Activated CD4-positive, alpha-beta T cell treated with anti-CD3 and anti-CD28 coated beads, Interleukin-2, amount 10 ng/mL, durations not matched to agents 7 days and 5 days (primary cell): ENCODE data around the gene SCD5. TPM values are rescaled to one million over a fixed set of nuclear protein-coding genes. Genes with fewer than 3 reads are reported as not detected.
"Not testable (repeated sequence)": the region's sequence is repeated elsewhere in the genome, so short reads cannot be mapped to it uniquely, and the experiment has no call there.

Experiments
- CTCF ChIA-PET: fragments of 350-600 bp; sonication (Branson Sonifier 250); formaldehyde crosslinking; loops from one replicate; lab custom pipeline; 2021; ENCODE audit warnings: antibody characterized with exemption; lab: Charles Lee
- POLR2A ChIA-PET: fragments of 350-600 bp; sonication (Branson Sonifier 250); formaldehyde crosslinking; loops from one replicate; lab custom pipeline; 2021; ENCODE audit warnings: antibody characterized with exemption; lab: Charles Lee
- DNase-seq: peaks from one replicate; pipeline ENCODE4 v3.0.0-alpha.2; 2020
- H3K27ac Mint-ChIP-seq: one replicate; pipeline ENCODE4 v1.8.0; 2021; ENCODE audit warnings: mild to moderate bottlenecking, moderate library complexity, mixed read lengths
- H3K27me3 Mint-ChIP-seq: one replicate; pipeline ENCODE4 v1.8.0; 2021; ENCODE audit warnings: mixed read lengths
- H3K36me3 Mint-ChIP-seq: one replicate; pipeline ENCODE4 v1.8.0; 2021; ENCODE audit warnings: low read depth, mixed read lengths
- H3K4me1 Mint-ChIP-seq: one replicate; pipeline ENCODE4 v1.8.0; 2021; ENCODE audit warnings: mixed read lengths
- H3K4me3 Mint-ChIP-seq: one replicate; pipeline ENCODE4 v1.8.0; 2021; ENCODE audit warnings: mild to moderate bottlenecking, moderate library complexity, mixed read lengths
- H3K9me3 Mint-ChIP-seq: one replicate; pipeline ENCODE4 v1.8.0; 2021; ENCODE audit warnings: mixed read lengths
- total RNA-seq, 2 experiments: library from RNA; stranded (reverse); gene quantifications; one replicate each; pipeline ENCODE4 v1.2.3, GENCODE V29; 2021

The SCD5 gene
- 1 to 10 TPM; 2.0 TPM for total RNA-seq

DNA sequence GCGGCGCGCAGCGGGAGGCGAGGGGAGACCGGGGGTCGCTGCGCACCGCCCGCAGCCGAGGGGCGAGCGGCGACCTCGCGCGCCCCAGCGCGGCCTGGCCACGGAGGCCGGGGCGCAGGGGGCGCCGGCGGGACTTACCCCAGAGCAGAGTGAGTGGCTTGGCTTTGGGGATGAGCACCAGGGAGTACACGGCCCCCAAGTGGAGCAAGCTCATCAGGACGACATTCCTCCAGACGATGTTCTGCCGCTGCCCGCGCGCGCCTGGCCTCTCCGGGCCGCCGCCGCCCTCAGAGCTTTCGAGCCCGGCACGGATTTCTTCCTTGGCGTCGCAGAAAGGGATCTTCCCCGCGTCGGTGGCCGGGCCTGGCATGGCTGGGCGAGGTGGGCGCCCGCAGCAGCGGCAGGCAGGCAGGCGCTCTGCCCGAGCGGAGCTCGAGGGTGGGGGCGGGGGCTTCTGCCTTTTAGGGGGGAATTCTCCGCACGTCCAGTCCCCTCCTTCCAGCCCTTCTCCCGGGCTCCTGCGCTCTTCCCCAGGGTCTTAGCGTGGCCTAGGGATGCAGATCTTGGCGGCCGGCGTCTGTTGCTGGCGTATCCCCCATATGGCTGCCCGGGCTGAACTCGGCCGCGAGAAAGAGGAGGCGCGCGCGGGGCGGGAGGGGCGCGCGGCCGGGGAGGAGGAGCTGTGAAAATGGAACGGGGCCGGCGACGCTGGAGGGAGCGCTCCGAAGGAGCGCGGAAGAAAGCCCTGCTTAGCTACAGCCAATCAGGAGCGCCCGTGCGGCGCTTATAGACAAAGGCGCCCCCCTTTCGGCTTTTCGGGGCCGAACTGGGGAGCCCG, at the start of gene SCD5:
SCD5 (minus strand) TSS at position 629 of the 838 bp plus-strand sequence; CDS start at position 370, 259 bp downstream.
- Mint-ChIP-seq H3K27me3 (peaks cover 64% of the 10 kb centered on the region), H3K4me3 (peak within 1 kb of the TSS; percentile 77), H3K9me3 (no peaks in the 10 kb centered on the region), H3K4me1 (peaks cover 16% of the 10 kb centered on the region), H3K27ac (peak within 1 kb of the TSS; percentile 22), H3K36me3 (no peaks in the 10 kb centered on the region)
- ChIA-PET CTCF (no interaction called here), POLR2A (no interaction called here)
- peak; percentile 57 for DNase-seq

DNA sequence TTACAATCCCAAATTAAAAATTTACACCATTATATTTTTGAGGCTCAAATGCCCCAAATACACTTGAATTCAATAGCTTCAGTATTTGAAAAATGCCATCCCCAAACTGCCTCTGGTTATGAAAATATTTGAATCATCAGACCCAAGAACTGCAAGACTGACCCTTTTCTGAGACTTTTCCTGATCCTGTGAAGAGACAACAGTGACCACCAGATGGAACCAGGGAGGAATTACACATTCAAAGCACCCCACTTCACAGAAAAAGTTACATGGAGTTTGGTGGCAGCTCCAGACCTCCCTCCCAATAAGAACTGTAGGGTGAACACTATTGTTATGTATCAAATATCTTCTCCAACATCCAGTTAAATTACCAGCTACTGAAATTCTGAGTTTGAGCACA, 44.0 kb upstream of the SCD5 start:
- H3K27ac Mint-ChIP-seq = no peak overlapping the region
- peaks cover 1% of the 10 kb centered on the region for H3K4me1 Mint-ChIP-seq
- H3K9me3 Mint-ChIP-seq = no peaks in the 10 kb centered on the region
- CTCF ChIA-PET = interaction anchor here (0.5 to 1.3 kb wide), 3 partner anchors 16 to 22 kb away, joined by 3 read pairs; no protein-coding TSS in a partner anchor
- H3K27me3 Mint-ChIP-seq = no peaks in the 10 kb centered on the region
- POLR2A ChIA-PET = no interaction called here
- DNase-seq = no peak
- H3K4me3 Mint-ChIP-seq = no peak overlapping the region
- peaks cover 49% of the 10 kb centered on the region for H3K36me3 Mint-ChIP-seq

DNA sequence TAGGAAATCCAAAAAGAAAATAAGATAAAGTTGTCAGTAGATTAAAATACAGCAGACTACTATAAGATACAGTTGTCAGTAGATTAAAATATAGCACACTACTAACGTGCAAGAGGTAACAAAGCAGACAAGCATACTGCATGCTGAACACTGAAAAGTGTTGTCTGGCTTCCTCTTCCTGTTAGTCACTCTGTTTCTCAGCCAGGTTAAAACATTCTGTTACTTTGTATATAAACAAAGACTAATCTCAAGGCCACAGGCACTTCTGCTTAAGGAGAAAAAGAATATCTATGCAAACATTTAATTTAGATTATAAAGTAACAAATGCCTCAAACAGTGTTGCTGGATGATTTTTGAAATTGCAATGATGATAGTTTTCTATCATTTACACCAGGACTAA, 41.0 kb upstream of the SCD5 start:
- no peaks in the 10 kb centered on the region for H3K27me3 Mint-ChIP-seq
- H3K9me3 Mint-ChIP-seq = no peaks in the 10 kb centered on the region
- H3K27ac Mint-ChIP-seq = no peak overlapping the region
- no peak overlapping the region for H3K4me3 Mint-ChIP-seq
- peaks cover 1% of the 10 kb centered on the region for H3K4me1 Mint-ChIP-seq
- ChIA-PET CTCF (no interaction called here), POLR2A (no interaction called here)
- peaks cover 47% of the 10 kb centered on the region for H3K36me3 Mint-ChIP-seq
- DNase-seq = no peak

DNA sequence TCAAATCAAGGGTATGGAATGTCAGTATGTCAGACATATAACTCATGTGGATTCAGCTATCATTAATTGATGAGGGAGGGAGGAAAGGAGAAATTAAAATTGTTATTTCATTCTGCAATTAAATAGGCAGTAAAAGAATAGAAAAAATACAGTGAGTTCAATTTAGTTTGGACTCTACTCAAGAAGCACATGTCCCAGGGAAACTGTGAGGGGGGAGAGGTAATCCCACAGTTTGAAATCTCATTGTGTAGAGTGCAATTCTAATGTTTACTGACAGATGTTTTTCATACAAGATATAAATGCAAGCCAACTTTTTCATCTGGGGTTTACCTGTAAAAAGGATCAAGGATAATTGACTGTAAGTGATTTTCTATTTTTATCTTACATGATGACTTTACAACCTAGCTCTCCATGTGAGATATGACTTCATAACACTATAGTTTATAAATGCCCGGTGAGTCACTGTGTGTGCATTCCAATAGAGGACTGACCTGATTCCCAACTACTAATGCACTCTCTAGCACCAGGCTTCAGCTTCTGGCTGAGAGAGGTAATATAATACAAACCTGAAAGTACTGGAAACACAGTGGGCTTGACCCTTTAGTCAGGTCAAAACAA, 35.2 kb upstream of the SCD5 start:
- peaks cover 48% of the 10 kb centered on the region for H3K36me3 Mint-ChIP-seq
- DNase-seq = no peak
- H3K4me1 Mint-ChIP-seq = no peaks in the 10 kb centered on the region
- ChIA-PET CTCF (interaction anchor here (0.7 kb wide), 1 partner anchor 16 kb away, joined by 3 read pairs; no protein-coding TSS in a partner anchor), POLR2A (no interaction called here)
- no peak overlapping the region for H3K4me3 Mint-ChIP-seq
- no peaks in the 10 kb centered on the region for H3K27me3 Mint-ChIP-seq
- peaks cover 4% of the 10 kb centered on the region for H3K9me3 Mint-ChIP-seq
- no peak overlapping the region for H3K27ac Mint-ChIP-seq

DNA sequence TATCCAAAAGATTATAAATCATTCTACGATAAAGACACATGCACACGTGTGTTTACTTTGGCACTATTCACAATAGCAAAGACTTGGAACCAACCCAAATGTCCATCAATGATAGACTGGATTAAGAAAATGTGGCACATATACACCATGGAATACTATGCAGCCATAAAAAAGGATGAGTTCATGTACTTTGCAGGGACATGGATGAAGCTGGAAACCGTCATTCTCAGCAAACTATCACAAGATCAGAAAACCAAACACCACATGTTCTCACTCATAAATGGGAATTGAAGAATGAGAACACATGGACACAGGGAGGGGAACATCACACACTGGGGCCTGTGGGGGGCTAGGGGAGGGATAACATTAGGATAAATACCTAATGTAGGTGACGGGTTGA, 34.5 kb upstream of the SCD5 start:
- H3K4me3 Mint-ChIP-seq, CTCF ChIA-PET, POLR2A ChIA-PET, DNase-seq, H3K27ac Mint-ChIP-seq, H3K27me3 Mint-ChIP-seq, H3K9me3 Mint-ChIP-seq, H3K4me1 Mint-ChIP-seq: not testable (repeated sequence)
- peaks cover 45% of the 10 kb centered on the region for H3K36me3 Mint-ChIP-seq

DNA sequence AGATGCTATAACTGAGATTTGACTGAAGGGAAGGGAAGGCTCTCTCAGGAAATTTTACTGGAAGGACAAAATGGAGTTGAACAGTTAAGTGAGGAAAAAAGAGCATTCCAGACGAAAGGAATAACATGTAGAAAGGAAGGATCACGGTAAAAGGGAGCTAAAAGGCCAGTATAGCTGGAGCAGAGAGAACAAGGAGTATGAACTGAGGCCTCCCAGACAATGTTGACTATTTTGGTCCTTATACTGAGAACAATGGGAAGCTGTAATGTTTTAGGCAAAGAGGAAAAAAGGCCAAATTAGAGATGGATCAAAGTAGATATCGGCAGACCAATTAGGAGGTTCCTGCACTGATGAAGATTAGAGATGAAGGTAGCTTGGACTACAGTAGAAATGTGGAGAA, 26.8 kb upstream of the SCD5 start:
- H3K9me3 Mint-ChIP-seq = no peaks in the 10 kb centered on the region
- ChIA-PET POLR2A (no interaction called here), CTCF (interaction anchor here (1.3 kb wide), 1 partner anchor 25 kb away, joined by 3 read pairs; no protein-coding TSS in a partner anchor)
- peaks cover 50% of the 10 kb centered on the region for H3K36me3 Mint-ChIP-seq
- DNase-seq = no peak
- no peak overlapping the region for H3K27ac Mint-ChIP-seq
- H3K27me3 Mint-ChIP-seq = no peaks in the 10 kb centered on the region
- no peaks in the 10 kb centered on the region for H3K4me1 Mint-ChIP-seq
- H3K4me3 Mint-ChIP-seq = no peak overlapping the region

DNA sequence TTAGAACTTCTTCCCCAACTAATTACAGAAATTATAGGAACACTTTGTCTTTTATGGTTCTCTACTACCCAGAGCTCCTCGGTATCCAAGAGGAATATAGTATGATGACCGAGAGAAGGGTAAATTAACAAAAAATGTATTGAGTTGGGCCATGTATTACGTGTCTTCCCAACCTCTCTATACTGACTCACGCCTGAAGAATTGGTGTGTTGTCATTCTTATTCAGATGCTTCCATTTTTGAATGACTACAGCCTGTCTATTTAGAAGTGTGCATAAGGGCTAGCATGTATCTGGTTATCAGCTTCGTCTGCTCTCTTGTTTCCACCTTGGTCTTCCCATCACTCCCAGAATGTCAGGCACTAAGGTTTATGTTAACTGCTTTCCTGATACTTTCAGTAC, 24.5 kb upstream of the SCD5 start:
- POLR2A ChIA-PET = no interaction called here
- no peak overlapping the region for H3K4me3 Mint-ChIP-seq
- H3K27me3 Mint-ChIP-seq = no peaks in the 10 kb centered on the region
- no peak for DNase-seq
- H3K27ac Mint-ChIP-seq = no peak overlapping the region
- peaks cover 62% of the 10 kb centered on the region for H3K36me3 Mint-ChIP-seq
- no peaks in the 10 kb centered on the region for H3K9me3 Mint-ChIP-seq
- CTCF ChIA-PET = interaction anchor here (0.5 kb wide), 1 partner anchor 437 kb away, joined by 6 read pairs; no protein-coding TSS in a partner anchor
- H3K4me1 Mint-ChIP-seq = peaks cover 5% of the 10 kb centered on the region

DNA sequence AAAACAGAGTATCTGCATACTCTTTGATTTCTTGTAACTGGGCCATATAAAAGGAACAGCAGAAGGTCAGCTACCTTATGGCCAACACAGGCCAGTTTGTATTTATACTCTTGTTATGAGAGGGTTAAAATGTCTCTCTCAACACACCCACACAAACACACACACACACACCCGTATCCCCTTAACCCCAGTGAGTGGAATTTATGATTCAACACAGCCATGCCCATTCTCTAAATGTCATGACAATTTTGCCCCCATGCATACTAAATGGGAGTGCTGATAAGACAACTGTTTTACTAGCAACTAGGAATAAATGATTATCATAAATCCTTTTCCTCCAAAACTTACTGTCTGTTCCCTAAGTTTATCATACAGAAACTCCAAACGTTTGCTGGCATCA, 22.1 kb upstream of the SCD5 start:
- Mint-ChIP-seq H3K9me3 (no peaks in the 10 kb centered on the region), H3K4me1 (peaks cover 5% of the 10 kb centered on the region), H3K4me3 (no peak overlapping the region), H3K27me3 (no peaks in the 10 kb centered on the region), H3K27ac (no peak overlapping the region), H3K36me3 (peaks cover 62% of the 10 kb centered on the region)
- ChIA-PET CTCF (interaction anchor here (1.0 kb wide), 1 partner anchor 22 kb away, joined by 3 read pairs; no protein-coding TSS in a partner anchor), POLR2A (no interaction called here)
- no peak for DNase-seq

DNA sequence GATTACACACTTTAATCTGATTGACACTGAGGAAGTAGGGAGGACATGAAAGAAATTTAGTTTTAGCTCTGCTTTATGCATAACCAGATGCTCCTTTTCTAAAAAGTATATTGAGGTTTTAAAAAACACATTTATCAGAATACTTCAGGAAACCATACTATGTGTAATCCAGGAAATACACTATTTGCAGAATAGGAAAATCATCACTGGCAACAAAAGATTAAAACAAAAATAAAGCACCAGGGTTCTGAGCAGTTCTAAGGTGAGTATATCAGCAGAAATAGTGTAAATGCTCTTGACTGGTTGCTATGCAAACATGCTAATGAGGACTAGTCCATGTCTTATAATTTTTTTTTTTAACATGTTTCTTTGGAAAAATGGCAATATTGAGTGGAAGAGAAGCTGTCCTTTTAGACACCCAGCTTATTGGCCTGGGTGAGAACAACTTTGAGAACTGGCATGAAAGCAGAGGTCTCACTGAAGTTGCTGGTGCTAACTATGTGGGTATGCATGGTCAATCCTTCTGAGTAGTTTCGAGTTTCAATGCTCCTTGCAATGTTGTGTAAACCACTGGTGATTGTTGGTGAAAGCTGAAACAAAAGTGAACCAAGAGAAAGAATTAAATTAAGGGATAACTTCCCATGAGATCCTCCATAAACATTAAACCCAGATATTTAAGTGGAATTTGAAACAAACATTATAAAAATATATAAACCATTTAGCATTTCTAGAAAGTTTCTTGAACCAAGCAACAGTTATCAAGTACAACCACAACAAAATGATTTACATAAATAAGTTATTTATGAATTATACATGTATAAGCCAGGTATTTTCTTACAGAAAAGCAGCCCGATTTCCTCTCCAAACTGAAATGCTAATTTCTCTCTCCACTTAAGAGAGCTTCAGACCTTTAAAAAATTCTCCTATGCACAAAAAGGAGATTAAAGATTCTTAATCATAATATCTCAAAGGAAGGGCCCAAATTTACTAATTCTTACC, 20.4 kb upstream of the SCD5 start:
- DNase-seq = no peak
- ChIA-PET POLR2A (no interaction called here), CTCF (interaction anchor here (1.2 kb wide), 1 partner anchor 15 kb away, joined by 3 read pairs; no protein-coding TSS in a partner anchor)
- H3K4me3 Mint-ChIP-seq = no peak overlapping the region
- H3K27me3 Mint-ChIP-seq = no peaks in the 10 kb centered on the region
- peaks cover 54% of the 10 kb centered on the region for H3K36me3 Mint-ChIP-seq
- H3K4me1 Mint-ChIP-seq = peaks cover 5% of the 10 kb centered on the region
- H3K9me3 Mint-ChIP-seq = no peaks in the 10 kb centered on the region
- H3K27ac Mint-ChIP-seq = no peak overlapping the region

DNA sequence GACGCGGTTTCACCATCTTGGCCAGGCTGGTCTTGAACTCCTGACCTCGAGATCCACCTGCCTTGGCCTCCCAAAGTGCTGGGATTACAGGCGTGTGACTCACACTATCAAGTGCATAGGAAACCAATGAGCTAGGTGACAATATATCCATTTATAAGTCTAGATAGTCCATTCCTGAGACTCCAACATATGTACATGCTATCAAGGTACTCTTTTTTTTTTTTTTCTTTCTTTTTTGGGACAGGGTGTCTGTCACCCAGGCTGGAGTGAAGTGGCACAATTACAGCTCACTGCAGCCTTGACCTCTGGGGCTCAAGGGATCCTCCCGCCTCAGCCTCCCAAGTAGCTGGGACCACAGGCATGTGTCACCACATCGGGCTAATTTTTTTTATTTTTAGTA, 18.3 kb upstream of the SCD5 start:
- POLR2A ChIA-PET, H3K27me3 Mint-ChIP-seq, CTCF ChIA-PET, H3K27ac Mint-ChIP-seq, H3K4me3 Mint-ChIP-seq, H3K4me1 Mint-ChIP-seq, DNase-seq, H3K9me3 Mint-ChIP-seq: not testable (repeated sequence)
- H3K36me3 Mint-ChIP-seq = peaks cover 39% of the 10 kb centered on the region

DNA sequence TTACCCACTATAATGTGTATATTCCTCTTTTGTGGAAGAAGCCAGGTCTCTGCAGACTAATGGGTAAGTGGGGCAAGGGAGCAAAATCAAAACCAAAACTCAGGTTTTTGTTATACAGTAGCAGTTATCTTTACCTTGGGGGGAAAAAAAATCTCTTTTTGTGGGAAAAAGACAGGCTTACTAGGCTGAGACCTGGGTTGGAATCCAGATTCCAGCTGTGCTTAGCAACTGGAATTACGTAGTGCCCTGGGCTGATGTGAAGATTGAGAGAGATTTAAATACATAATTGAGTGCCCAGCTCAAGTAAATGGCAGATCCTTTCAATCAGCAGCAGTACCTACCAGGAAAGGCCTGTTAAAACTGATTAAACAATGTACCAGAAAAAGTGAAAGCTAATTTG, 15.4 kb upstream of the SCD5 start:
- Mint-ChIP-seq H3K27ac (no peak overlapping the region), H3K36me3 (peaks cover 23% of the 10 kb centered on the region), H3K4me3 (no peak overlapping the region), H3K9me3 (no peaks in the 10 kb centered on the region), H3K4me1 (peaks cover 4% of the 10 kb centered on the region), H3K27me3 (no peaks in the 10 kb centered on the region)
- ChIA-PET POLR2A (no interaction called here), CTCF (no interaction called here)
- no peak for DNase-seq

DNA sequence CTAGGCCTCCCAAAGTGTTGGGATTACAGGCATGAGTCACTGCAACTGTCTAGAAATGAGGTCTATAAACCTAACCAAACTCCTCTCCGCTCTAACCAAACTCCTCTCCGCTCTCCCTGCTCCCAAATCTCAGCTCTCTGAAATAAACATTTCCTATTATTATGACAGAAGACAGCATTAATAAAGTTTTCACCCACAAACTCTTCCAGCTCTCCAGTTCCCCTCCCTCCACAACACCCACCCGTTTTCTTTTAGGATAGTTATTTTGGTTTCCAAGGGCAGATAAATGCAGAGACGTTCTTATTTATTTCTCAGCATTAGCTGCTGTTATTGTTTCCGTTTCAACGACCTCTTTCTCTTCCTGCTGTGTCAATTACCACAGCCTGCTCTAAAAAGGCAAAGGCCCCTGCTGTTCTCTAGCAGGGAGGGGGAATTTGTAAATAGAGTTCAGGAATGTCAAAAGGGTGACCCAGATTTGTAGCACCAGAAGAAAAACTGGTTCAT, 13.3 kb upstream of the SCD5 start:
- no peak overlapping the region for H3K4me3 Mint-ChIP-seq
- no peaks in the 10 kb centered on the region for H3K9me3 Mint-ChIP-seq
- H3K36me3 Mint-ChIP-seq = peaks cover 4% of the 10 kb centered on the region
- no peak overlapping the region for H3K27ac Mint-ChIP-seq
- no peak for DNase-seq
- H3K27me3 Mint-ChIP-seq = peaks cover 10% of the 10 kb centered on the region
- ChIA-PET POLR2A (no interaction called here), CTCF (interaction anchor here (0.9 kb wide), 1 partner anchor 12 kb away, joined by 3 read pairs; no protein-coding TSS in a partner anchor)
- H3K4me1 Mint-ChIP-seq = no peaks in the 10 kb centered on the region
